Measurements from ENCODE around the gene TLCD3A.
"Not testable (repeated sequence)": the region's sequence is repeated elsewhere in the genome, so short reads cannot be mapped to it uniquely, and the experiment has no call there.

Gene TLCD3A

DNA sequence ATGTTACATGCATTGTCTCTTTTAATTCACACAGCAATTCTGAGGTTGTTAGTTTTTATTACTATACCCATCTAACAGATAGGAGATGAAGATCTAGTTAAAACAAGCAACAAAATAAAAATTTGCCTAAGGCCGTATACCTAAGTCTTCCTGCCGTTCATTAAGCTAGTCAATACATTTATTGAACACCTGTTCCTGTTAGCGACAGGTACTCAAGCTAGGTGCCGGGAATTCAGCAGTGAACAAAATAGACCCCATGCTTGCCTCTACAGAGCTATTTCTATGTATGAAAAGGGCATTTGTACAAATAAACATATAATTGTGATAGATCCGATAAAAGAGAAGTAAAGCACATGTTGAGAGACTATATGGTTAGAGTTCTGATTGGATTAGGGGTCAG lies 14.3 kb upstream of the TLCD3A start:
- DNase-seq = no peak

DNA sequence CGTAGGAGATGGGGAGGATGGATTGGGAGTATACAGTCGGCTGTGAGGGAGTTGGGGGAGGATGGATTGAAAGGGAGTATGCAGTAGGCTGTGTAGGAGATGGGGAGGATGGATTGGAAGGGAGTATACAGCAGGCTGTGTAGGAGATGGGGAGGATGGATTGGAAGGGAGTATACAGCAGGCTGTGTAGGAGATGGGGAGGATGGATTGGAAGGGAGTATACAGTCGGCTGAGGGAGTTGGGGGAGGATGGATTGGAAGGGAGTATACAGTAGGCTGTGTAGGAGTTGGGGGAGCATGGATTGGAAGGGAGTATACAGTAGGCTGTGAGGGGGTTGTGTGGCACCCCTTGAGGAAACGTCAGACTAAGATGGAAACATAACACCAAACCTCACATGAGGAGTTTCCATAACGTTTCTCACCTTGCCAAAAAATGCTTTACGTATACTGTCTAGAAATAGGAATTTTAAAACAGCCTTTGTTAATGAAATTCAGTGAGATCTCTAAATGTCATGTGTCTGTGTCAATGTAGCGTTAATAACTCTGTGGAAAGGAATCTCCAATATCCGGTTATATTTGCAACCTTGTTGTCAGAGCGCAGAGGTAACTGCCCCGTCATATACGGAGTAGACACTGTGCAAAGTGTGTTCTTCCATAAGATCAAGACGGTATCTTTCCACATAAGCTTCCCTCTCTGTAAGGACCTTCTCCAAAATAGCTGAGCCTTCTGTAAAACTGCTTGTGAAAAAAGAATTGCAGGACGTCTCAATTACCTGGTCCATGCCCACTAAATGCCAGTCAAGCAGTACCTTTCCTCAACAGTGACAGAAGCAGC lies 11.5 kb upstream of the TLCD3A start:
- DNase-seq = no peak

- no peak for DNase-seq
Observed at GRCh38 chr17:721540-721937, 10.9 kb upstream of the TLCD3A start.

DNA sequence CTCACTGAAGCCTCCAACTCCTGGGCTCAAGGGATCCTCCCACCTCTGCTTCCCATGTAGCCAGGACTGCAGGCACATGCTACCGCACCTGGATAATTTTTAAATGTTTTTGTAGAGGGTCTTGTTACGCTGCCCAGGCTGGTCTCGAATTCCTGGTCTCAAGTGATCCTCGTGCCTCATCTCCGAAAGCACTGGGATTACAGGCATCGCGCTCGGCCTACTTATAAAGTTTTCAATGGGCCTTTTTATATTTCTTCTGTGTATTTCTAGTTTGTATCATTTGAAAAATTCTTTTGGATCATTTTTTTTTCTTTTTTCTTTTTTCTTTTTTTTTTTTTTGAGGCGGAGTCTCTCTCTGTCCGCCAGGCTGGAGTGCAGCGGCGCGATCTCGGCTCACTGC lies 7.3 kb upstream of the TLCD3A start:
- no peak for DNase-seq

DNA sequence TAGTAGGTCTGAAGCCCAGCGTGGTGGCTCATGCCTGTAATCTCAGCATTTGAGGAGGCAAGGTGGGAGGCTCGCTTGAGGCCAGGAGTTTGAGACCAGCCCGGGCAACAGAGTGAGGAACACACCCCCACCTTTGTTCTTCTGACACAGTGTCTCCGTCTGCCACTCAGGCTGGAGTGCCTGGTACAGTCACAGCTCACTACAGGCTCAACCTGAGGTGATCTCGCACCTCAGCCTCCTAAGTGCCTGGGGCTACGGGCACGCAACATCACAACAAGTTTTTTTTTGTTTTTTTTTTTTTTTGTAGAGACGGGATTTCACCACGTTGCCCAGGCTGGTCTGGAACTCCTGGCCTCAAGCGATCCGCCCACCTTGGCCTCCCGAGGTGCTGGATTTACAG lies 6.7 kb upstream of the TLCD3A start:
- DNase-seq = no peak

DNA sequence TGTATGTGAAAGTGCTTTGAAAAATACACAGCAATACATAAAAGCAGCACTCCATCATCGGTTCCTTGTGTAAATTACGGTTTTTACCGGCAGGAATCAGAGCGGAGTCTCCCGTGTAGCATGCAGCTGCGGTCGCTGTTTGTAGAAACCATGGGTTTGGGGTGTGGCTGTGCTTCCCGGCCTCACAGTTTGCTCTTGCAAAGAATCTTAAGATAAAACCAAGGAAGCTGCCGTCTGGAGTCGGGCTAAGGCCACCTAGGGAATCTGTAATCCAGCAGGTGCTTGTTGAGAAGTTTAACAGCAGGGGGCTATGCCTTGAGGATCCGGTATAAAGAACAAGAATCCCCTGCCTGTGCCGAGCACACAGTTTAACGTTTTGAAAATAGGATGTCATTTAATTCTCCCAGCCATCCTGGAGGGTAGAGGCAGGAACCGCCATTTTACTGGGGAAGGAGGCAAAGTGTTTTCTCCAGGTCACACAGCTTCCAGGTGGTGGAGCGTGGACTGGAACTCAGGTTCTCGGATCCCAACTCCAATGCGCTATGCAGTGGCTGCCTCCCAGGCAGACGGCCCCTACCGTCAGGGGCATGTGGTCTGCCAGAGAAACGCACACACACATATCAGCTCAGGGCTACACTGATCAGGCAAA lies 6.0 kb upstream of the TLCD3A start:
- DNase-seq = no peak

GRCh38 chr17:728911-729310 lies 3.5 kb upstream of the TLCD3A start:
- no peak for DNase-seq

- DNase-seq = peak; percentile 14
Observed at GRCh38 chr17:731644-732066, 741 bp upstream of the TLCD3A start.

- peak; percentile 39 for DNase-seq
Observed at GRCh38 chr17:732902-733720, 715 bp downstream of the TLCD3A start.

DNA sequence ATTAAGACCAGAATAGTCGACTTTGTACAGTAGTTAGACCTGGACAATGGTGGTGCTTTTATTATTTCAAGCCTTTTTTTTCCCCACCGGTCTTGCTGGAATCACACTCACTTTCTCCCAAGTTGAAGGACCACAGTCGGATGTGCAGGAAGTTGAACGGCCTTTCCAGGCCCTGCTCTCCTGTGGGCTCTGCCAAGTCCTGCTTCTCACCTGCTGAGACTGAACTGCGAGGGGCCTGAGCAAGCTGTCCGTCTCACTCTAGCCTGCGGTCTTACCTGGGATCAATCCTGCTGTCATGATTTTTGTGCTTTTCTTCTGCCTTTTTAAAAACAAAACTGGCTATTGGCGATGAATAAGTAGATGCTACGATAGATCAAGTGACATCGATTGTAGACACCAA lies 1.3 kb downstream of the TLCD3A start:
- DNase-seq = no peak

- DNase-seq = no peak
Observed at GRCh38 chr17:737561-738113, 5.2 kb downstream of the TLCD3A start.

GRCh38 chr17:740240-741017 lies 8.0 kb downstream of the TLCD3A start:
- peak; percentile 30 for DNase-seq

DNA sequence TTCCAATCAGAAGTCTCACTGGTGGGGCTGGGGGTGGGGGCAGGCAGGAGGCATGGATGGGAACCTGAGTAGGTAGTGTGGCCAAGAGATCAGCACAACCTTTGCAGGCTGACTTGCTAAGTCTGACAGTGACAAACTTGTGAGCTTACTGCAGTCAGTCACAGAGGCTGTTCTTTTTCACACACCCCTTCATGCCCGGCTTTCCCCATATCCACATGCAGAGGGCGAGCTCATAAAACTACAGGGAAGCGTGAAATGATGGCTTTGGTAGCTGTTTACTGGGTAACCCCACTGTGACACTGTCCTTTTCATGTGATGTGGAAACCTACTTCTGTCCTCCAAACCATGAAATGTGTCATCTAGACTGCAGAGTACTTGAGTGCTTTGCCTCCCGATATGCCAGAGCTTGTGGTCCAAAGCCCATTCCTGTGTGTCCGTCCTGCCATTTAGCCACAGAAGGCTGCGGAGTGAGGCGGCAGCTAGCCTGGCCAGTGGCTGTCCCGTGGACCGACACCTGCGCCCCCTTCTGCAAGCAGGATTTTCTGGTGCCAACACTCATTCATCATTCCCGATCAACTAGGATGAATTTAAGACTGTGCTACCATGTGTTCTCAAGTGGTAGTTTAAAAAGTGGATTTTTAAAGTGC lies 9.9 kb downstream of the TLCD3A start:
- no peak for DNase-seq

- DNase-seq = no peak
Observed at GRCh38 chr17:743139-743538, 10.7 kb downstream of the TLCD3A start.

- no peak for DNase-seq
Observed at GRCh38 chr17:744937-745336, 12.5 kb downstream of the TLCD3A start.

DNA sequence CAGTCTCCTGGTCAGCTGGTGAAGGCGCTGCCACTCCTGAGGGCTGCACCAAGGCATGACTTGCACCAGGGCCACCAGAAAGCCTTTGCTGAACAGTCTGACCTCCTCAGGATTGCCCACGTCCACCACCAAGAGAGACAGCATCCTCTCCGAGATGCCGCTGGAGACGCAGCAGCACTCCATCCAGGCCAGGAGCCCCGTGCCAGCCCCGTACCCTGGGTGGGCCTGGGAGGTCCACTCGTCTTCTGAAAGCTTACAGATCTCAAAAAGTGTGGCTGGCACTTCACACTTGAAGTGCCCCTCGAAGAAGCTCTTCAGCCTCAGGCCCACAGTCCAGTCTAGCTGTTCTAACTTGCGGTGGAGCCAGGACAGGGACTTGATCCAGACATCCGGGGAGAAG lies 13.0 kb downstream of the TLCD3A start:
- DNase-seq = no peak

GRCh38 chr17:746181-746580 lies 13.8 kb downstream of the TLCD3A start:
- no peak for DNase-seq

- no peak for DNase-seq
Observed at GRCh38 chr17:746783-747629, 14.6 kb downstream of the TLCD3A start.

GRCh38 chr17:748604-749003 lies 16.2 kb downstream of the TLCD3A start:
- DNase-seq = not testable (repeated sequence)

- DNase-seq = not testable (repeated sequence)
Observed at GRCh38 chr17:749359-749758, 17.0 kb downstream of the TLCD3A start.

DNA sequence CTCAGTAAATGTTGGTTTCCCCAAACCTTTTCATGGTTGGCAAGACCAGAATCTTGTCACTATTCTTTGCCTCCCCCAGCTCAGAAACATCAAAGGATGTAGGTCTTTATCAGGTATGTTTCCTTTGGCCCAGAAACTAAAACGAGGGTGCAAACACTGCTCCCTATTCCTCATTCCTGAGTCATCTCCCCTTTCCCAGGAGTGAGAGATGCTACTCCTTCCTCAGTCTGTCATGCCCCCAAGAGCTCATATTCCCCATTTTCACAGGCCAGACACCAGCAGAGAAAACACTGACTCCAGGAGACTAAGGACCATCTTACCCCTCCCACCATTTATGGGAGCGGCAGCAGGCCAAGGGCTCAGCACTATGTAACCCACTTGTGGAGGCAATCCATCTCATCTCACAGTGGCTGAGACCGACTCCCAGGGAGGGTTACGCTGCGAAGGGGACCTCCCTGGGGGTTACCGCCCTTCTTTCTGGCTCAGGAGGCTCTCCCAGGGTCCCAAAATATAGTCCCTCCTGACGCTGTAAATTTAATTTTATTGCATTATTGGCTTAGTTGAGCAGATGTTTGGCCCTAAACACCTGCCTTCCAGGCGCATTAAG lies 18.1 kb downstream of the TLCD3A start:
- no peak for DNase-seq
